Stimulated activated CD4-positive, alpha-beta T cell treated with anti-CD3 and anti-CD28 coated beads, Interleukin-2, amount 100 ng/mL, for 48 hours (primary cell): Measurements from ENCODE around the gene BAZ1B.
"Not testable (repeated sequence)": the region's sequence is repeated elsewhere in the genome, so short reads cannot be mapped to it uniquely, and the experiment has no call there.

Source experiments
- DNase-seq, 2 donors: peaks; one replicate each; pipeline ENCODE4 v3.0.0-alpha.2; 2020

BAZ1B gene

DNA sequence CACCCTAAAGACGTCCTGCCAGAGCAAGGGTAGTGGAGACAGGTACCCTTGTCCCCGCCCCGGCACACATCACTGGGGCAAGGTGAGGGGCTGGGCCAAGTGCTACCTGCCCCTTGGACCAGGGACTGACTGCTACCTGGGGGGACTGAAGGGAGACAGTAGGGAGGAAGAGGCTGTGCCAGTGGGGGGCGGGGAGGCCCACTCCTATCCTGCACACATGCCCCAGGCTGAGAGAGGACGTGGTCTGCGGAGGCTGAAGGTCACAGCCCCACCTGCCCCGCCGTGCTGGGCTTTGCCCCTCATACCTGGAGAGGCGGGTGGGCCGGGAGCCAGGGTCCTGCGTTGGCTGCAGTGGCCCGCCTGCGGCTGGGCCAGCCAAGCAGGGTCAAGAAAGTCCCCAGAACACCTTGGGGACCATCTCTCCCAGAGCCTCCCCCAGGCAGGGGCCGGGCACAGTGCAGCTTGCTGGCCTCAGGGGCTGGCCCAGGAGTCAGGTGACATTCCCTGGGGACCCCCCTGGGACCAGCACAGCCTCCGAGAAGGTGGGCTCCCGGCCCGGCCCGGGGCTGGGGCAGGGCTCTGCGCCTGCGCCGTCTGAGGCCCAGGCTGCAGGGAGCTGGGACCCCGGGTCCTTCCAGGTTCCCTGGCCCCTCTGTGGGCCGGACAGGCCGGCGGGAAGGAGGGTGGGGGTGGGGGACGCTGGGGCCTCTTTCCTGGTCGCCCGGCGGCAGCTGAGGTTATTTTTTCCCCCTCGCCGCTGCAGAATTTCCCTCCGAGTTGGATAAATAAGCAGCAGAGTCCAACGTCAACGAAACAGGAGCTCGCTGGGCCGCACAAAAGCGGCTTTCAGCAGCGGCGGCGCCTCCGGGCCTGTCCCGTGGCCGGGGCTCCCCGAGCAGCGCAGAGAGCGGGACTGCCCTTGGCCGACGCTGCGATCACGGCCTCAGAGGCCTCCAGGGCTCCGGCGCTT, 98.3 kb downstream of the BAZ1B start:
- DNase-seq: no peak

DNA sequence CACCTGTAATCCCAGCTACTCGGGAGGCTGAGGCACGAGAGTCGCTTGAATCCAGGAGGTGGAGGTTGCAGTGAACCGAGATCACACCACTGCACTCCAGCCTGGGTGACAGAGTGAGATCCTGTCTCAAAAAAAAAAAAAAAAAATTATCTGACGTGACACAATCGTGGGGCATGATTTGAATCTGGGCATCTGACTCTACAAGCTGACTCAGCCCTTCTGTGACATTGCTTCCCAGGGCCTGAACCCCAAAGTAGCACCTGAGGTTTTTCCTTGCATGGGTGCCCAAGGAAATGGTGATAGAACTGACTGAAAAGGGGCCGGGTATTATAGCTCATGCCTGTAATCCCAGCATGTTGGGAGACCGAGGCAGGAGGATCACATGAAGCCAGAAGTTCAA, 101.5 kb downstream of the BAZ1B start:
- DNase-seq: not testable (repeated sequence)

DNA sequence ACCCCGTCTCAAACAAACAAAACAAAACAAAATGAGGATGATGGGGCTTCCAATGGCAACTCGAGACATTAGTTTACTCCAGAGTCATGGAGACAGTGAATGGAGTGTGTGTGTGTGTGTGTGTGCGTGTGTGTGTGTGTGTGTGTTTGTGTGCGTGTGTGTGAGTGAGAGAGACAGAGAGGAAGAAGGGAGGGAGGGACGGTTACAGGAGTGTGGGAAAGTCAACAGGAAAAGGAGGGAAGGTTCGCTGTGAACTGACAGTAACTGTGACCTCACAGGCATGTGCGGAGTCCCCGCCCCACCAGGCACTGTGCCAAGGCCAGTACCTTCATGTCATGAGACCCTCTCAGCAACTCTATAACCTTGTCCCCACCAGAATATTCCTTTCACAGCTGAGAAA, 102.1 kb downstream of the BAZ1B start:
- DNase-seq: not testable (repeated sequence)

DNA sequence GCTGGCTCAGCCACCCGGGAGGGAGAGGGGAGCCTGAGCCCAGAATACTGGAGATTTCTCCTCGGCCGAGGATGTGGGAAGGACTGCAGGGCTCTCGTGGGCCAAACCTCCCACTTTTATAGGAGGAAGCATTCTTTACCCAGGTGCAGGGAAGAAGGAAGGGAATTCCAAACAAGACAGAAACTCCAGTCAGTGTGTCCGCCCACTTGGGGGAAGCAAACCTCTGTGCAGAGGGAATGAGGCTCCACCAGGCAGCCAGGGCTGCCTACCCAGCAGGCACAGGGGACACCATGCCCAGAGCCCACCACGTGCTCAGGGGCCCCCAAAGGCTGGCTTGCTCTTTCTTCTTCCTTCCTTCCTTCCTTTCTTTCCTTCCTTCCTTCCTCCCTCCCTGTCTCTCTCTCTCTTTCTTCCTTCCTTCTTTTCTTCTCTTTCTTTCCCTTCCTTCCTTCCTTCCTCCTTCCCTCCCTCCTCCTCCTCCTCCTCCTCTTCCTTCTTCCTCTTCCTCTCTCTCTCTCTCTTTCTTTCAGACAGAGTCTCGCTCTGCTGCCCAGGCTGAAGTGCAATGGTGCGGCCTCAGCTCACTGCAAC, 103.9 kb downstream of the BAZ1B start:
- DNase-seq: no peak

DNA sequence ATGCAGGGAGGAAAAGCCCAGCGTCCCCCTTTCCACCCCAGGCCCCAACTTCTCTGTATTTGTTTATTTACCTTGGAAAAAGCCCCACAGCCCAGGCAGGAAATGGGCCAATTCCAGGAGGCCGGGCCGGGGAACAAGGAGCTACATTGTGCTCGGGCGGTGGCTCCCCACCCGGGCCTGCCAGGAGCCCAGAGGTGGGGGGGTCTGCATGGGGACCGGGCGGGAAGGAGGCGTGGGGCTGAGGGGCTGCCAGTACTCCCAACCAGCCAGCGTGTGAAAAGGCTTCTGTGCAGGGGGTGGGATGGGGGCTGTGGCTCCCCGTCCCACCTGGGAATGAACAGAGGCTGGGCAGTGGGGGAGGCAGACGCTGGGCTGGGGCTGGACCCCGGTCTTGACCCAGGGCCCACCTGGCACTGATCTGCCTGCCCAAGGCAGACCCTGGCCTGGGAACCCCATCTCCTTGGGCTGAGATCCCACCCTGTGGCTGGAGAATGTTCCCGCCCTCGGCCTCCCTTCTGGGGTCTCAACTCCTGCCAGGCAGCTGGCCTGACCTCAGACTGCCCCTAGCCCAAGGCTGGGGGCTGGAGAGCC, 111.5 kb downstream of the BAZ1B start:
- not testable (repeated sequence) for DNase-seq

DNA sequence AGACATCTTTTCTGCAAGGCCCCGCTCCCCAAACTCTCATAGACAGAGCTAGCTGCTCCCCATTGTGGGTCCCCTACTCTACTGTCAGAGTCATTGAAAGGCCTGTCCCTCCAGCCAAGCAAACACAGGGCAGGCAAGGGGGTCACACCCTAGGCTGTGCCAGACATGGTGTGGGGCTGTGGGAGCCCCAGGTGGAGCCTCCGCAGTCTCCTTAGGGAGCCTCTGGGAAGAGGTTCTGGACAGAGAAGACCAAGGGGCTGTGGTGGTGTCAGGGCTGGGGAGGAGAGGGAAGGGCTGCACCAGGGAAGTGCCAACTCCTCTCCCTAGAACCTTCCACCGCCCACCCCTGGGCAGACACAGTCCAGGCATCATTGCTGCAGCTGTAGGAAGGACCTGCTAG, 117.2 kb downstream of the BAZ1B start:
- not testable (repeated sequence) for DNase-seq

DNA sequence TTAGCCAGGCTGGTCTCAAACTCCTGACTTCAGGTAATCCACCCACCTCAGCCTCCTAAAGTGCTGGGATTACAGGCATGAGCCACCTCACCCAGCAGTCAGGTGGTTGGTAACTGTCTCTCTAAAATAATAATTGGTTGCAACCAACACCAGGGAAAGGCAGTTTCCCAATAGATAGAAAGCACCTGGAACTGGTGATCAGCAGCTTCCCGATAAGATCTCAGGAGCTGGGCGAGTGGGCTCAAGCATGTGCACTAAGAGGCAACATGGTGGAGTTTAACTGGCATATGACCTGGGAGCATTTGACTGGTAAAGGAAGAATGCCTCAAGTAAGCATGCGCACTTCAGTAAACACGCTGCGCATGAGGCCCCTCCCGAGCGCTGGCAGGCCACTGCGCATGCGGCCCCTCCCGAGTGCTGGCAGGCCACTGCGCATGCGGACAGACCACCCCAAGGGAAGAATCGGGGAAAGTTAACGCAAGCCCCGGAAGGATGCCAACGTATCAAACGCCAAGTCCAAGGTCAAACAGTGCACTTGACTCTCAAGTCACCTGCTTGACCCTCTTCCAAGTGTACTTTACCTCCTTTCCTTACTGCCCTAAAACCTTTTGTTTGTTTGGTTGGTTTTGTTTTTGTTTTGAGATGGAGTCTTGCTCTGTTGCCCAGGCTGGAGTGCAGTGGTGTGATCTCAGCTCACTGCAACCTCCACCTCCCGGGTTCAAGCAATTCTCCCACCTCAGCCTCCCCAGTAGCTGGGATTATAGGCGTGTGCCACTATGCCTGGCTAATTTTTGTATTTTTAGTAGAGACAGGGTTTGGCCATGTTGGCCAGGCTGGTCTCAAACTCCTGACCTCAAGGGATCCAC, 122.7 kb downstream of the BAZ1B start:
- DNase-seq: peak; percentile 16 to 37

DNA sequence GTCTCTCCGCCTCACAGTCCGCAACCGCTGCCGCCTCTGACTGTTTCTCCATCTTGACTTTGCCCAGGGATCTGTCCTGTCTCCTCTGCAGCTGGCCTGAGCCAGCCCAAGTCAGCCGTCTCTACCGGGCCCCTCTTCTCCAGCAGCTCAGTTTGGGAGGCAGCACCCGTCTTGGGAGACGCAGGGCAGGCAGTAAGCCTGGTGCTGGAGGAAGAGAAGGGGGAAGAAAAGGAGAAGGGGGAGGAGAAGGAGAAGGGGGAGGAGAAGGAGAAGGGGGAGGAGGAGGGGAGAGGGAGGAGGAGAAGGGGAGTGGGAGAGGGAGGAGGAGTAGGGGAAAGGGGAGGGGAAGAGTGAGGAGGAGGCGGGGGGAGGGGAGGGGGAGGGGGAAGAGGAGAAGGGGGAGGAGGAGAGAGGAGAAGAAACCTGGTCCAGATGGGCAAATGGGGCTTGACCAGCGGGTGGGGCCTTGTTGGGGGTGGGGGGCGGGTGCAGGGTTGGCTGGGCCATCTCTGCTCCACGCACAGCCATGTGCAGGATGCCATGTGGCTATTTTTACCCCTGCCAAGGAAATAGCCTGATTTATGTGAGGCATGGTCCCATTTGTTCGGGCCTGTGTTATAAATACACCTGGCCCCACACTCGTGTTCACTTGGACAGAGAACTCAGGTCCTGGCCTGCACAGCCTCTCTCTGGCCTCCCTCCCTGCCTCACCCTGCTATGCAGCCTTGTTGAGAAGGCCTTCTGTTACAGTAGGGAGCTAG, 124.4 kb downstream of the BAZ1B start:
- DNase-seq: no peak

DNA sequence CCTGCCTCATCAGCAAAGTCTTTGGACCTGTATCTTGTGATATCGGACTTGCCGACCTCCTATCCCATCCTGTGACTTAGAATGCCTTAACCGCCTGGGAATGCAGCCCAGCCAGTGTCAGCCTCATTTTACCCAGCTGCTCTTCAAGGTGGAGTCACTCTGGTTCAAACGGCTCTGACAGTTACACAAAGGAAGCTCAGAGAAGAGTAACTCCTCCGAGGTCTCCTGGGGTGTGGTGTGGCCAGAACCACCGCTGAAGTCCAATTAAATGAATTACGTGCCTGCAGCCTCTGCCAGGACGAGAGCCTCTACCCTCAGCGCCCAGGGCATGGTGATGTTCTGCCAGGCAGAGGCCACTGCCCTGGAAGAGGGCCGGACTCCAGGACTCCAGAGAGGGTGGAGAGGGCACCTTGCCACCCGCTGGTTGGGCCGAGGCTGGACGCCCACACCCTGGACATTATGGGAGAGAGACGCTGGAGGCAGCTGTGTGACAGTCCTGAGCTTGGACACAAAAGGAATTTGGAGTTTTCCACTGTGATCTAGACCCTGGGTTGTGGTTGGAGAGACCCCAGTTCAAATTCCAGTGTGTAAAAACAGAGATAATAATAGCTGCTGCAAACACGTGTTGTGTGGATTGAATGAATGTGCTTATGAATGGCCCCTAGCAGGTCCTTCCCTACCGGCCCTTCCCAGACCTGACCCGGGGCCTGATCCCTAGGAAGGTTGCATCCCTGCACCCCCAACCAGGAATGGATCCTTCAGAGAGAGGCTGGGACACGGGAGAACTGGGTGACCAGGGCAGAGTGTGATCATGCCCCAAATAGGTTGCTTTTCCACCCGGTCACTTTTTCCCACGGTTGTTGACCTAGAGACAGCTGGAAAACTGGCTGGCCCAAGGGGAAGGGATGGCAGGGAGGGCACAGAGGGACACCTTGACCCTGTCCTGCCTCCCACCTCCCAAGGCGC, 126.3 kb downstream of the BAZ1B start:
- no peak for DNase-seq

DNA sequence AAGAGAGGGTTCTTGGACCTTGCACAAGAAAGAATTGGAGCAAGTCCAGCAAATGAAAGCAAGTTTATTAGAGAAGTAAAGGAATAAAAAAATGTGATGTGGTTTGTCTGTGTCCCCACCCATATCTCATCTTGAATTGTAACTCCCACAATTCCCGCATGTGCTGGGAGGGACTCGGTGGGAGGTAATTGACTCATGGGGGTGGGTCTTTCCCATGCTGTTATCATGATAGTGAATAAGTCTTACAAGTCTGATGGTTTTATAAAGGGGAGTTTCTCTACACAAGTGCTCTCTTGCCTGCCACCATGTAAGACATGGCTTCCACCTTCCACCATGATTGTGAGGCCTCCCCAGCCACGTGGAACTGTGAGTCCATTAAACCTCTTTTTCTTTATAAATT, 127.7 kb downstream of the BAZ1B start:
- DNase-seq: no peak

DNA sequence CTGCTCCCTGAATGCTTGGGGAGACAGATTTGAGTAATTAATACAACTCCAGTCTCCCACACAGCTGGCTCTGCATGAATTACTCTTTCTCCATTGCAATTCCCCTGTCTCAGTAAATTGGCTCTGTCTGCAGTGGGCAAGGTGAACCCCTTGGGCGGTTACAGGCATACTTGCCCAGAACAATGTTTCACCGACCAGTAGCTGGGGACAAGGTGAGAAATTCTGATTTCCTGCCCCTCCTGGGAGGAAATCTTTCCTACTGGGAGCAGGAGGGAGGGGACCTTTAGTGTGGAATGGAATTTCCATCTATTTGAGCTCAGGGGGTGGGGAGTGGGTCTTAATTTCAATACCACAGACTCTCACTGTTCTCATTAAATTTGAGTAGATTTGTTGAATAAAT, 130.7 kb downstream of the BAZ1B start:
- DNase-seq: no peak
